Smooth muscle cell (in vitro differentiated cells): ENCODE results near the gene KLHDC10. TPM values are rescaled to one million over a fixed set of nuclear protein-coding genes. Genes with fewer than 3 reads are reported as not detected.

ENCODE experiments used
- DNase-seq: peaks from one replicate; lab custom pipeline; 2025; ENCODE audit not compliant: unreplicated experiment; lab: John Stamatoyannopoulos, UW
- H2AFZ ChIP-seq: fragments of 200-600 bp; sonication (generic); 2 replicates; pipeline ENCODE4 v1.6.0; 2016; ENCODE audit warnings: antibody characterized with exemption, low read depth, mild to moderate bottlenecking
- H3F3A ChIP-seq: fragments of 200-600 bp; sonication (generic); 2 replicates; pipeline ENCODE4 v1.6.0; 2017; ENCODE audit warnings: antibody characterized with exemption, low read depth
- H3K27ac ChIP-seq: fragments of 200-600 bp; sonication (generic); 2 replicates; pipeline ENCODE4 v1.5.1; 2016; ENCODE audit warnings: low read depth, mild to moderate bottlenecking
- H3K27me3 ChIP-seq: fragments of 200-600 bp; sonication (generic); 2 replicates; pipeline ENCODE4 v1.6.1; 2016; ENCODE audit warnings: low read depth, mild to moderate bottlenecking
- H3K36me3 ChIP-seq: fragments of 200-600 bp; sonication (generic); 2 replicates; pipeline ENCODE4 v1.5.1; 2016; ENCODE audit warnings: low read depth
- H3K4me1 ChIP-seq: fragments of 200-600 bp; sonication (generic); 2 replicates; pipeline ENCODE4 v1.5.1; 2016; ENCODE audit warnings: low read depth
- H3K4me2 ChIP-seq: fragments of 200-600 bp; sonication (generic); 2 replicates; pipeline ENCODE4 v1.6.0; 2016; ENCODE audit warnings: mild to moderate bottlenecking
- H3K4me3 ChIP-seq: fragments of 200-600 bp; sonication (generic); 2 replicates; pipeline ENCODE4 v1.5.1; 2016; ENCODE audit warnings: mild to moderate bottlenecking
- H3K79me2 ChIP-seq: fragments of 200-600 bp; sonication (generic); 2 replicates; pipeline ENCODE4 v1.6.0; 2016; ENCODE audit warnings: low read depth, mild to moderate bottlenecking
- H3K9ac ChIP-seq: fragments of 200-600 bp; sonication (generic); 2 replicates; pipeline ENCODE4 v1.6.0; 2016; ENCODE audit warnings: low read depth
- H3K9me3 ChIP-seq: fragments of 200-600 bp; sonication (generic); replicated peaks from 2 replicates; pipeline ENCODE4 v1.5.1; 2016; ENCODE audit warnings: low read depth
- H4K20me1 ChIP-seq: fragments of 200-600 bp; sonication (generic); 2 replicates; pipeline ENCODE4 v1.6.0; 2016; ENCODE audit warnings: low read depth
- CTCF ChIP-seq: fragments of 200-600 bp; sonication (generic); IDR thresholded peaks from 2 replicates; pipeline ENCODE4 v1.5.1; 2017; ENCODE audit warnings: borderline replicate concordance, mild to moderate bottlenecking, antibody characterized with exemption; ENCODE audit not compliant: insufficient read depth, poor library complexity, severe bottlenecking
- whole genome bisulfite sequencing: methylation state at CpG from one replicate; pipeline ENCODE4 v1.1.7; 2016; ENCODE audit warnings: low lambda C conversion rate; 5-methylcytosine and 5-hydroxymethylcytosine counted together
- polyA plus RNA-seq: library from polyadenylated mRNA; unstranded; fragments of >200 nt; fragmentation: Nextera tagmentation; extraction: Ambion mirVana; gene quantifications from 2 replicates; pipeline ENCODE4 v1.2.1, GENCODE V29; 2016
- total RNA-seq: library from RNA; depleted of rRNA; stranded (reverse); fragments of >200 nt; gene quantifications from 2 replicates; pipeline ENCODE4 v1.2.3, GENCODE V29; 2014

The KLHDC10 gene
- total and polyA plus RNA-seq, 2 experiments from 2014 or later, result 8.3 to 24.9 TPM

DNA sequence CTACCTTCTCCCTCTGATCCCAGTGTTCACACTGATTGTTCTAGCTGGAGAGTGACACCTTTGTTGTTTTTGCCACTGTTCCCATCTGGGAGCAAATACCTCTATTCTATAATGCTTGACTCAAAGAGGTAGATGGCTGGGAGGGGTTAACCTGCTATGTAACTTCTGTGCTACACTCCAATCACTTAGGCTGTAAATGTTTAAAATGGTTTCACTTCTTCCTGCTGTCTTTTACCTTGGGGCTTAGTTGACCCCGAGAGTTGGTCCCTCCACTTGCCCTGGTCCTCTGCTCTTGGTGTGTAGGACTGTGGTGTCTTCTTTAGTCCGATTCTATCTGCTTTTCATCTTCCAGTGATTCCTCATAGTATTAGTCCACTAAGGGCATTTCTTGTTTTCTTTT is 22.3 kb downstream of the KLHDC10 start:
- no peaks in the 10 kb centered on the region for H3F3A ChIP-seq
- H3K36me3 ChIP-seq, result no peaks in the 10 kb centered on the region
- WGBS, result 97% methylated on average over 2 of the region's 2 CpGs
- TF ChIP-seq CTCF, result no peak
- no peak overlapping the region for H3K9ac ChIP-seq
- H3K4me2 ChIP-seq, result no peak overlapping the region
- no peaks in the 10 kb centered on the region for H3K27me3 ChIP-seq
- H3K4me3 ChIP-seq, result no peak overlapping the region
- no peak for DNase-seq
- H3K9me3 ChIP-seq, result no peaks in the 10 kb centered on the region
- H4K20me1 ChIP-seq, result peaks cover 97% of the 10 kb centered on the region
- H2AFZ ChIP-seq, result no peak overlapping the region
- no peak overlapping the region for H3K27ac ChIP-seq
- H3K79me2 ChIP-seq, result peaks cover 89% of the 10 kb centered on the region
- H3K4me1 ChIP-seq, result peaks cover 5% of the 10 kb centered on the region

DNA sequence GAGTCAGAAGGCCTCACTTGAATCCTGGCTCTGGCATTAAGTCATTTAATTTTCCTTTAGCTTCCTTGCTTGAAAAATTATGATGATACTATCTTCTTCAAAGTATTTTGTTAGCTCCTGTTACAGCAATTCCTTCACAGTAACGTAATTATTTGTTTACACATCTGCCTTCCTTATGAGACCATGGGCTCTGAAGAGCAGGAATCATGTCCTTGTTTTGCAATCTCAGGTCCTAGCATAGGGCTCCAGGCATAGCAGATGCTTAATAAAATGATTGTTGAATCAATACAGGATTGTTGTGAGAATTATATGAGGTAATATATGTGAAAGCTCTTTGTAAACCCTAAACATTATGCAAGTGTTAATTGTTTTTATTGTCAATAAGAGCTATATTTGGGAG is 25.5 kb downstream of the KLHDC10 start:
- TF ChIP-seq CTCF, result no peak
- WGBS, result 33% methylated on average over 1 of the region's 1 CpG
- H3K9me3 ChIP-seq, result no peaks in the 10 kb centered on the region
- DNase-seq, result no peak
- H3K9ac ChIP-seq, result no peak overlapping the region
- H4K20me1 ChIP-seq, result peaks cover 76% of the 10 kb centered on the region
- H3K36me3 ChIP-seq, result no peaks in the 10 kb centered on the region
- H2AFZ ChIP-seq, result no peak overlapping the region
- peak overlapping the region; percentile 29 for H3K27ac ChIP-seq
- peaks cover 68% of the 10 kb centered on the region for H3K79me2 ChIP-seq
- no peaks in the 10 kb centered on the region for H3F3A ChIP-seq
- H3K27me3 ChIP-seq, result no peaks in the 10 kb centered on the region
- no peak overlapping the region for H3K4me3 ChIP-seq
- peak overlapping the region; percentile 28 for H3K4me2 ChIP-seq
- peaks cover 5% of the 10 kb centered on the region for H3K4me1 ChIP-seq

GRCh38 chr7:130096243-130096827 is 26.0 kb downstream of the KLHDC10 start:
- H3K4me2 ChIP-seq, result no peak overlapping the region
- H3K9me3 ChIP-seq, result no peaks in the 10 kb centered on the region
- no peak overlapping the region for H3K27ac ChIP-seq
- H3K4me3 ChIP-seq, result no peak overlapping the region
- no peak overlapping the region for H2AFZ ChIP-seq
- H4K20me1 ChIP-seq, result peaks cover 74% of the 10 kb centered on the region
- H3K4me1 ChIP-seq, result peaks cover 5% of the 10 kb centered on the region
- H3K36me3 ChIP-seq, result no peaks in the 10 kb centered on the region
- no peak for DNase-seq
- no peaks in the 10 kb centered on the region for H3K27me3 ChIP-seq
- 87% methylated on average over 4 of the region's 4 CpGs for WGBS
- H3K9ac ChIP-seq, result no peak overlapping the region
- peaks cover 62% of the 10 kb centered on the region for H3K79me2 ChIP-seq
- no peaks in the 10 kb centered on the region for H3F3A ChIP-seq
- TF ChIP-seq CTCF, result peak; percentile 32

DNA sequence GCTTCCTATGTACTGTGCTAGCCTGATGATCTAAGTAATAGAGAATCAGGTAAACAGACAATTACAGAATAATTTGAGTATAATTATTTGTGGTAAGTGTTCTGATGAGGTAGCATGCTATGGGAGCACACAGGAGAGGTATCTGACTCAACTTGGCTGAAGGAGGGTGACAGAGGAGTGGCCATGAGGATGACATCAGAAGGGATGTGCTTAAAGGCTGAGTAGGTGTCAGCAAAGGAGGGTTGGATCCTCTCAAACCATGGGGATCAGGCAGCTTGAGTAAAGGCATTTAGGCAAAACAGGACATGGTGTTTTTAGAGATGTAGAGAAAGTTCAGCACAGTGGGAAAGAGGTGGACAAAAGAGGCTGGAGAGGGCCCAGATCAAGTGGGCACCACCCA is 29.0 kb downstream of the KLHDC10 start:
- no peak overlapping the region for H3K27ac ChIP-seq
- TF ChIP-seq CTCF, result no peak
- H3K9me3 ChIP-seq, result no peaks in the 10 kb centered on the region
- peaks cover 5% of the 10 kb centered on the region for H3K4me1 ChIP-seq
- no peak overlapping the region for H3K4me2 ChIP-seq
- H3K79me2 ChIP-seq, result peaks cover 33% of the 10 kb centered on the region
- H3K36me3 ChIP-seq, result no peaks in the 10 kb centered on the region
- H3K9ac ChIP-seq, result no peak overlapping the region
- no peaks in the 10 kb centered on the region for H3K27me3 ChIP-seq
- no peak for DNase-seq
- H4K20me1 ChIP-seq, result peaks cover 58% of the 10 kb centered on the region
- no peak overlapping the region for H2AFZ ChIP-seq
- H3K4me3 ChIP-seq, result no peak overlapping the region
- no peaks in the 10 kb centered on the region for H3F3A ChIP-seq
